DOHH2 (cell line): ENCODE measurements around the gene RAB22A.
"Not testable (repeated sequence)": the region's sequence is repeated elsewhere in the genome, so short reads cannot be mapped to it uniquely, and the experiment has no call there.

ENCODE experiments used
- H3F3A ChIP-seq: fragments of 200-600 bp; sonication (generic), shearing (Covaris generic); 2 replicates; pipeline ENCODE4 v1.6.0; 2016; ENCODE audit warnings: antibody characterized with exemption, mild to moderate bottlenecking; ENCODE audit not compliant: control insufficient read depth, insufficient read depth
- H3K27ac ChIP-seq: fragments of 200-600 bp; sonication (generic); 2 replicates; pipeline ENCODE4 v1.5.1; 2014; ENCODE audit warnings: low read depth, mild to moderate bottlenecking, low read length, moderate library complexity
- H3K27me3 ChIP-seq: fragments of 200-600 bp; sonication (generic); 2 replicates; pipeline ENCODE4 v1.6.1; 2014; ENCODE audit warnings: mild to moderate bottlenecking, low read length, mixed read lengths; ENCODE audit not compliant: control insufficient read depth
- H3K36me3 ChIP-seq: fragments of 200-600 bp; sonication (generic); 2 replicates; pipeline ENCODE4 v1.6.1; 2014; ENCODE audit warnings: mild to moderate bottlenecking, low read length, moderate library complexity, mixed read lengths; ENCODE audit not compliant: control insufficient read depth
- H3K4me1 ChIP-seq: fragments of 200-600 bp; sonication (generic); 2 replicates; pipeline ENCODE4 v1.6.1; 2014; ENCODE audit warnings: mild to moderate bottlenecking, low read length, mixed read lengths; ENCODE audit not compliant: control insufficient read depth
- H3K4me2 ChIP-seq: fragments of 200-600 bp; sonication (generic); 2 replicates; pipeline ENCODE4 v1.6.0; 2014; ENCODE audit warnings: mild to moderate bottlenecking, low read length, moderate library complexity
- H3K4me3 ChIP-seq: fragments of 200-600 bp; sonication (generic); 2 replicates; pipeline ENCODE4 v1.5.1; 2014; ENCODE audit warnings: mild to moderate bottlenecking, low read length, mixed read lengths
- H3K79me2 ChIP-seq: fragments of 200-600 bp; sonication (generic); 2 replicates; pipeline ENCODE4 v1.6.1; 2014; ENCODE audit warnings: mild to moderate bottlenecking, low read length, mixed read lengths; ENCODE audit not compliant: control insufficient read depth
- H3K9me2 ChIP-seq: fragments of 200-600 bp; sonication (generic); replicated peaks from 2 replicates; pipeline ENCODE4 v1.6.1; 2014; ENCODE audit warnings: mild to moderate bottlenecking, low read length, mixed read lengths; ENCODE audit not compliant: control insufficient read depth
- H3K9me3 ChIP-seq: fragments of 200-600 bp; sonication (generic); 2 replicates; pipeline ENCODE4 v1.6.1; 2014; ENCODE audit warnings: antibody characterized with exemption, low read length, mixed read lengths; ENCODE audit not compliant: control insufficient read depth, insufficient read depth
- H4K20me1 ChIP-seq: fragments of 200-600 bp; sonication (generic); 2 replicates; pipeline ENCODE4 v1.6.0; 2014; ENCODE audit warnings: low read depth, mild to moderate bottlenecking, antibody characterized with exemption, low read length, moderate library complexity; ENCODE audit not compliant: control insufficient read depth, insufficient read depth
- CTCF ChIP-seq: fragments of 200-600 bp; sonication (generic); IDR thresholded peaks from one replicate; pipeline ENCODE4 v1.5.1; 2014; ENCODE audit warnings: antibody characterized with exemption, mild to moderate bottlenecking, low read depth, low read length; ENCODE audit not compliant: poor library complexity, severe bottlenecking
- EZH2phosphoT487 ChIP-seq: fragments of 200-600 bp; sonication (generic); IDR thresholded peaks from 2 replicates; pipeline ENCODE4 v1.6.1; 2017; ENCODE audit warnings: borderline replicate concordance, mild to moderate bottlenecking, antibody characterized with exemption, low read length, moderate library complexity, mixed read lengths

RAB22A gene

GRCh38 chr20:58407966-58408557, 98.5 kb downstream of the RAB22A start:
- Histone ChIP-seq H3K9me3 (no peaks in the 10 kb centered on the region), H3K79me2 (peaks cover 99% of the 10 kb centered on the region), H3K4me3 (peak overlapping the region; percentile 43), H3K27me3 (no peaks in the 10 kb centered on the region), H3K4me1 (peaks cover 51% of the 10 kb centered on the region), H3K27ac (peak overlapping the region; percentile 35), H3K4me2 (peak overlapping the region; percentile 63), H4K20me1 (peaks cover 21% of the 10 kb centered on the region), H3K36me3 (peaks cover 12% of the 10 kb centered on the region), H3F3A (peaks cover 15% of the 10 kb centered on the region), H3K9me2 (no peaks in the 10 kb centered on the region)
- no peak for TF ChIP-seq CTCF
- TF ChIP-seq EZH2phosphoT487 = no peak

GRCh38 chr20:58408603-58409246, 99.2 kb downstream of the RAB22A start:
- Histone ChIP-seq H3K4me1 (peaks cover 46% of the 10 kb centered on the region), H3K9me3 (no peaks in the 10 kb centered on the region), H3K9me2 (no peaks in the 10 kb centered on the region), H3K79me2 (peaks cover 92% of the 10 kb centered on the region), H3K36me3 (peaks cover 12% of the 10 kb centered on the region), H3K27ac (peak overlapping the region; percentile 35), H3K27me3 (no peaks in the 10 kb centered on the region), H3K4me2 (peak overlapping the region; percentile 63), H3K4me3 (peak overlapping the region; percentile 49), H4K20me1 (peaks cover 17% of the 10 kb centered on the region), H3F3A (peaks cover 15% of the 10 kb centered on the region)
- TF ChIP-seq EZH2phosphoT487 (no peak), CTCF (no peak)

- H4K20me1 ChIP-seq, H3K9me2 ChIP-seq, H3K4me2 ChIP-seq, H3K4me3 ChIP-seq, H3K27ac ChIP-seq, H3K9me3 ChIP-seq, H3K27me3 ChIP-seq, H3F3A ChIP-seq: not testable (repeated sequence)
- peaks cover 12% of the 10 kb centered on the region for H3K4me1 ChIP-seq
- peaks cover 82% of the 10 kb centered on the region for H3K79me2 ChIP-seq
- peaks cover 34% of the 10 kb centered on the region for H3K36me3 ChIP-seq
These were observed 104.7 kb downstream of the RAB22A start for GRCh38 chr20:58414216-58414615.

- Histone ChIP-seq H3K36me3 (peaks cover 35% of the 10 kb centered on the region), H3K79me2 (peaks cover 81% of the 10 kb centered on the region)
- H3K27me3 ChIP-seq, H3K27ac ChIP-seq, H3F3A ChIP-seq, H4K20me1 ChIP-seq, H3K4me1 ChIP-seq, H3K9me3 ChIP-seq, H3K9me2 ChIP-seq, H3K4me3 ChIP-seq, H3K4me2 ChIP-seq: not testable (repeated sequence)
These were observed 105.3 kb downstream of the RAB22A start for GRCh38 chr20:58414786-58415185.
